Nephron progenitor cell (in vitro differentiated cells): ENCODE data around the gene WDR77.

ENCODE experiments used
- DNase-seq: peaks from one replicate; pipeline ENCODE4 v3.0.0; 2021
- H3K27ac Mint-ChIP-seq: 2 replicates; pipeline ENCODE4 v1.8.0; 2021; ENCODE audit warnings: mild to moderate bottlenecking, moderate library complexity, mixed read lengths
- H3K27me3 Mint-ChIP-seq: 2 replicates; pipeline ENCODE4 v1.8.0; 2021; ENCODE audit warnings: mild to moderate bottlenecking, low read depth, mixed read lengths; ENCODE audit not compliant: poor library complexity
- H3K36me3 Mint-ChIP-seq: 2 replicates; pipeline ENCODE4 v1.8.0; 2021; ENCODE audit warnings: low read depth, mixed read lengths
- H3K4me1 Mint-ChIP-seq: 2 replicates; pipeline ENCODE4 v1.8.0; 2021; ENCODE audit warnings: mixed read lengths
- H3K4me3 Mint-ChIP-seq: 2 replicates; pipeline ENCODE4 v1.8.0; 2021; ENCODE audit warnings: mild to moderate bottlenecking, moderate library complexity, mixed read lengths
- H3K9me3 Mint-ChIP-seq: 2 replicates; pipeline ENCODE4 v1.8.0; 2021; ENCODE audit warnings: mild to moderate bottlenecking, moderate library complexity, mixed read lengths
- CTCF ChIP-seq: fragments of 200-600 bp; sonication (generic); IDR thresholded peaks from 2 replicates; pipeline ENCODE4 v1.5.0; 2021; ENCODE audit warnings: antibody characterized with exemption

WDR77 gene

DNA sequence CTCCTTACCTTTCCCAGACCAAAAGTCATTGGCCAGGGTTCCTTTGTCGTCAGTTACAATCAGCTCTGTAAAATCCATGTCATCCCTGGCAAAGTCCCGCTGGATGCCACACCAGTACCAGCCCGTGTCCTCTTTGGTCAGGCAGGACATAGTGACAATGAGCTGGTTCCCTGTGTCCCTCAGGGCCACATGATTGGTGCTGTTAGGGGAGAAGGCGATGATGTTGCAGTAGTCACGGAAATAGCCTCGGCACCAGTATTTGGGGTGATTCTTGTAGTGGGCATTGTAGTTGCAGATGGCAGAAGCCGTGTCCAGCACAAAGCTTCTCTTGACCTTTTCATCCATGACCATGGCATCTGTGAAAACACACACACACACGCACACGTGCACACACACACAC lies 39.6 kb upstream of the WDR77 start:
- Mint-ChIP-seq H3K27me3 (peaks cover 5% of the 10 kb centered on the region), H3K4me3 (no peak overlapping the region), H3K36me3 (no peaks in the 10 kb centered on the region), H3K9me3 (no peaks in the 10 kb centered on the region), H3K27ac (no peak overlapping the region), H3K4me1 (no peaks in the 10 kb centered on the region)
- TF ChIP-seq CTCF: no peak
- DNase-seq: no peak

DNA sequence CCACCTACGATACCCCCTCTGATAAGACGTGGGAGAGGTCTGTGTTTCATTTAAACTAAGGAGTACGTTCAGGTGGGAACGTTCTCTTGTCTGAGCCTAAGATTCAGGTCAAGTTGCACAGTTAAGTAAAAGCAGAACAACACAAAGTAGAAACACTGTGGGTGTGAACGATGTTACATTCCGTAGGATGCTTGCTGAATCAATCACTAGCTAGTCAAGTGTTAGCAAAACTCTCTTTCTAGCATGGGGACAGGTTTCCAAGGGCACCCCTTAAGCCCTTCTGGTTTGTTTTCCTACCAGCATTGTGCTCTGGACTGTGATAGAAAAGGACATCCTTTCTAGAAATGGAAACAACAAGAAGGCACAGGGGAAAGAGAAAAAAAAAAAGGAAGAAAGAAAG lies 38.1 kb upstream of the WDR77 start:
- H3K4me3 Mint-ChIP-seq: no peak overlapping the region
- H3K36me3 Mint-ChIP-seq: no peaks in the 10 kb centered on the region
- H3K27ac Mint-ChIP-seq: no peak overlapping the region
- DNase-seq: no peak
- H3K9me3 Mint-ChIP-seq: no peaks in the 10 kb centered on the region
- TF ChIP-seq CTCF: no peak
- H3K27me3 Mint-ChIP-seq: peaks cover 7% of the 10 kb centered on the region
- peaks cover 6% of the 10 kb centered on the region for H3K4me1 Mint-ChIP-seq

GRCh38 chr1:111486431-111486830 lies 37.4 kb upstream of the WDR77 start:
- Mint-ChIP-seq H3K4me3 (no peak overlapping the region), H3K27ac (no peak overlapping the region), H3K27me3 (peaks cover 7% of the 10 kb centered on the region), H3K4me1 (peaks cover 13% of the 10 kb centered on the region), H3K9me3 (no peaks in the 10 kb centered on the region), H3K36me3 (no peaks in the 10 kb centered on the region)
- no peak for DNase-seq
- no peak for TF ChIP-seq CTCF

DNA sequence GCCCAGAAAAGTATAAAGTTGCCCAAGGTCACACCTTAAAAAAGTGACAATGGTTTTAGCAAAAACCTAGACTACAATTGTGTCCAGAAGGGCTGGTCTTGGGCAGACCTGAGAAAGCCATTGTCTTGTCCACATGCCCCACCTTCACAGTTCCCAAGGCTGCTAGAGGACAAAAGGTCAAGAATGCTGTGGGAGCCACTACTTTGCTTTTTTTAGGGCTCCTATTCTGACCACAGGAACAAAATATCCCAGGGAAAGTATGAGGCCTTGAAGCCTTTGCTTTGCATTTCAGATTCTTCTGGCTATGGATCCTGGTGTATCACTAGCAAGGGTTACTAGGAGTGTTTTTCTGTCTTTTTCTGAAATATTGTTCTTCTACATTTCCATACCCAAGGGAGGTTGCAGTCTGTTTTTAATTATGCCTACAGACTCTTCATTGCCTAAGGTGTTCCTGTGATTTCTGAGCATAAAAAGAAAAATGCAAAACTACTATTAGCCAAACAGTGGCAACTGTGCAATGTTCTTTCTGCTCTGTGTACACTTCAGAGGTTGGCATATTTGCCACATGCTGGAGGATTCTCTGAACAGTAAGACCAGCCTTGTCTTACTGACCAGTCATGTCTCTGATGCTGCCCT lies 35.5 kb upstream of the WDR77 start:
- Mint-ChIP-seq H3K9me3 (no peaks in the 10 kb centered on the region), H3K36me3 (no peaks in the 10 kb centered on the region), H3K4me3 (no peak overlapping the region), H3K27ac (no peak overlapping the region), H3K27me3 (peaks cover 11% of the 10 kb centered on the region), H3K4me1 (peaks cover 15% of the 10 kb centered on the region)
- no peak for TF ChIP-seq CTCF
- no peak for DNase-seq

DNA sequence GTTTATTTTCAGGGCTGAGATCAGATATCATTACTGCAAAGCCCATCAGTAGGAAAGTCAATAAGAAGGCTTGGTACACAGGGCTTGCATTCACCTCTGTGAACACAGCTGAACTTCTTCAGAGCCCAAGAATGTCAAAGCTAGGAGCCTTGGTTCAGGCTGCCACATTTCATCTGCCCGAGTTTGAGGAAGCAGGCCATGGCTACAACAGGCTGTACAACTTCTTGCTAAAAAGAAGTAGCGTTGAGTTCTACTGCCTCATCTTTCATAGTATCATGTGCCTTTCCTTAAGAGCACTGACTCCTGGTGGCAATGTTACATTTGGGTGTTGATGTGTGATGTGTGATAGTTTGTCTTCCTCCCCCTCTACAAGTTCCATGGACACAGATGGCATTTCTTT lies 34.8 kb upstream of the WDR77 start:
- no peak overlapping the region for H3K4me3 Mint-ChIP-seq
- peaks cover 15% of the 10 kb centered on the region for H3K4me1 Mint-ChIP-seq
- H3K27ac Mint-ChIP-seq: no peak overlapping the region
- no peaks in the 10 kb centered on the region for H3K36me3 Mint-ChIP-seq
- no peaks in the 10 kb centered on the region for H3K9me3 Mint-ChIP-seq
- peaks cover 11% of the 10 kb centered on the region for H3K27me3 Mint-ChIP-seq
- TF ChIP-seq CTCF: no peak
- DNase-seq: no peak

DNA sequence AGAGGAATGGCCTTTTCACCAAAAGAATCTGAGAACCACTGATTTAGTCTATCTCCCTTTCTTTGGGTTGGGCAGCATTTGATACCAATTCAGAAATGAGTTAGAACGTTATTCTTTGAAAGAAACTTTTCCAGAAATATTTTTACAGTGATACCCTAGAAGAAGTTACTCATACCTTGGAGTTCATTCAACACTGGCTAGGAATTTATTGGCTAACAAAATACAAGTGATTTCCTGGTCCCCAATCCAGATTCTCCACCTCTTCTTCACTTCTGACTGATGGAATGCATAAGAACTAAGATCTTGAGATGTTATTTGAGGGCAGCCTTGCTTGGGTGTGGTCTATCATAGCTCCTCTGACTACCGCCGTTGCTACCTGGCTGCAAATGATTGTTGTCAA lies 34.1 kb upstream of the WDR77 start:
- H3K9me3 Mint-ChIP-seq: no peaks in the 10 kb centered on the region
- H3K27ac Mint-ChIP-seq: no peak overlapping the region
- no peak for DNase-seq
- H3K36me3 Mint-ChIP-seq: no peaks in the 10 kb centered on the region
- peaks cover 11% of the 10 kb centered on the region for H3K27me3 Mint-ChIP-seq
- no peak for TF ChIP-seq CTCF
- H3K4me1 Mint-ChIP-seq: peaks cover 15% of the 10 kb centered on the region
- no peak overlapping the region for H3K4me3 Mint-ChIP-seq
